Dendritic cell treated with granulocyte-macrophage colony-stimulating factor and Interleukin-4, amounts not matched to agents 40 ng/mL and 50 ng/mL, for 4 days (primary cell): Measurements from ENCODE around the gene RARB.

ENCODE experiments used
- H3K27ac Mint-ChIP-seq: one replicate; pipeline ENCODE4 v1.8.0; 2022; ENCODE audit warnings: mild to moderate bottlenecking, mixed read lengths
- H3K27me3 Mint-ChIP-seq: one replicate; pipeline ENCODE4 v1.8.0; 2022; ENCODE audit warnings: mild to moderate bottlenecking, mixed read lengths
- H3K36me3 Mint-ChIP-seq: one replicate; pipeline ENCODE4 v1.8.0; 2022; ENCODE audit warnings: low read depth, mixed read lengths
- H3K4me1 Mint-ChIP-seq: one replicate; pipeline ENCODE4 v1.8.0; 2022; ENCODE audit warnings: low read depth, mixed read lengths
- H3K4me3 Mint-ChIP-seq: one replicate; pipeline ENCODE4 v1.8.0; 2022; ENCODE audit warnings: mild to moderate bottlenecking, moderate library complexity, mixed read lengths
- H3K9me3 Mint-ChIP-seq: one replicate; pipeline ENCODE4 v1.8.0; 2022; ENCODE audit warnings: mixed read lengths
- intact Hi-C: fragments of 100-400 bp; cut with micrococcal nuclease; formaldehyde crosslinking; loops from one replicate; pipeline ENCODE4 v1.15.0; 2022

RARB gene

GRCh38 chr3:25479727-25480010, 51.6 kb downstream of the RARB start:
- H3K27me3 Mint-ChIP-seq = no peaks in the 10 kb centered on the region
- intact Hi-C loops = no loop called here
- H3K27ac Mint-ChIP-seq = no peak overlapping the region
- no peaks in the 10 kb centered on the region for H3K36me3 Mint-ChIP-seq
- H3K4me1 Mint-ChIP-seq = no peaks in the 10 kb centered on the region
- H3K4me3 Mint-ChIP-seq = no peak overlapping the region
- no peaks in the 10 kb centered on the region for H3K9me3 Mint-ChIP-seq

GRCh38 chr3:25480811-25481210, 52.7 kb downstream of the RARB start:
- no peaks in the 10 kb centered on the region for H3K4me1 Mint-ChIP-seq
- intact Hi-C loops = no loop called here
- no peaks in the 10 kb centered on the region for H3K36me3 Mint-ChIP-seq
- no peak overlapping the region for H3K4me3 Mint-ChIP-seq
- no peaks in the 10 kb centered on the region for H3K27me3 Mint-ChIP-seq
- no peaks in the 10 kb centered on the region for H3K9me3 Mint-ChIP-seq
- no peak overlapping the region for H3K27ac Mint-ChIP-seq

- H3K9me3 Mint-ChIP-seq = no peaks in the 10 kb centered on the region
- no peak overlapping the region for H3K27ac Mint-ChIP-seq
- no peaks in the 10 kb centered on the region for H3K4me1 Mint-ChIP-seq
- intact Hi-C loops = no loop called here
- H3K27me3 Mint-ChIP-seq = no peaks in the 10 kb centered on the region
- no peak overlapping the region for H3K4me3 Mint-ChIP-seq
- H3K36me3 Mint-ChIP-seq = no peaks in the 10 kb centered on the region
Observed at GRCh38 chr3:25481386-25481785, 53.3 kb downstream of the RARB start.

GRCh38 chr3:25483456-25483855, 55.4 kb downstream of the RARB start:
- no peaks in the 10 kb centered on the region for H3K27me3 Mint-ChIP-seq
- intact Hi-C loops = no loop called here
- H3K27ac Mint-ChIP-seq = no peak overlapping the region
- no peaks in the 10 kb centered on the region for H3K9me3 Mint-ChIP-seq
- no peaks in the 10 kb centered on the region for H3K36me3 Mint-ChIP-seq
- no peaks in the 10 kb centered on the region for H3K4me1 Mint-ChIP-seq
- H3K4me3 Mint-ChIP-seq = no peak overlapping the region

GRCh38 chr3:25485673-25486072, 57.6 kb downstream of the RARB start:
- Mint-ChIP-seq H3K36me3 (no peaks in the 10 kb centered on the region), H3K27me3 (no peaks in the 10 kb centered on the region), H3K27ac (no peak overlapping the region), H3K9me3 (no peaks in the 10 kb centered on the region), H3K4me1 (no peaks in the 10 kb centered on the region), H3K4me3 (no peak overlapping the region)
- intact Hi-C loops = no loop called here

- no peaks in the 10 kb centered on the region for H3K27me3 Mint-ChIP-seq
- H3K9me3 Mint-ChIP-seq = no peaks in the 10 kb centered on the region
- H3K4me3 Mint-ChIP-seq = no peak overlapping the region
- no peaks in the 10 kb centered on the region for H3K36me3 Mint-ChIP-seq
- no peak overlapping the region for H3K27ac Mint-ChIP-seq
- no peaks in the 10 kb centered on the region for H3K4me1 Mint-ChIP-seq
- intact Hi-C loops = no loop called here
Observed at GRCh38 chr3:25486932-25487331, 58.9 kb downstream of the RARB start.

- H3K4me1 Mint-ChIP-seq = no peaks in the 10 kb centered on the region
- no peaks in the 10 kb centered on the region for H3K27me3 Mint-ChIP-seq
- no peaks in the 10 kb centered on the region for H3K36me3 Mint-ChIP-seq
Observed at GRCh38 chr3:25489858-25490593, 62.0 kb downstream of the RARB start.

DNA sequence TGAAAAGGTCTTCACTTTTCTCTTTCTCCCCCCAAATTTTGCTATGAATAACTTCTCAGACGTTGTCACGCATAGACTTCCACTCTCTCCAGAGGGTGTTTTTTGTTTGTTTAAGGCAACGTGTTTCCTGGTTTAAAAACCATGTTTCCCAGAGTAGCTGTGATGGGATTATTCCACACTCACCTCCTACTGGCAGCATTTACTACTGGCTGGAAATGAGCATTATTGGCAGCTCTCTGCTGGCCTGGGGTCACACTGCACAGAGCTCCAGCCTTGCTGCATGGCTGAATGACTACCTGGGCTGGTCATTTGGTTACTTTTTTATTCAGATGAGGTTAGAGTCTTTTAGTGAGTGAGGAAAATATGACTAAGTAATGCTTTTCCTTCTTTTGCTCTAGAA, 65.2 kb downstream of the RARB start:
- H3K4me1 Mint-ChIP-seq = no peaks in the 10 kb centered on the region
- H3K36me3 Mint-ChIP-seq = no peaks in the 10 kb centered on the region
- H3K4me3 Mint-ChIP-seq = no peak overlapping the region
- no peaks in the 10 kb centered on the region for H3K27me3 Mint-ChIP-seq
- intact Hi-C loops = no loop called here
- H3K27ac Mint-ChIP-seq = no peak overlapping the region
- H3K9me3 Mint-ChIP-seq = peaks cover 41% of the 10 kb centered on the region

More at GRCh38 chr3:25489858-25490593, 62.0 kb downstream of the RARB start:
- intact Hi-C loops = no loop called here
- Mint-ChIP-seq H3K4me3 (no peak overlapping the region), H3K9me3 (peaks cover 25% of the 10 kb centered on the region), H3K27ac (no peak overlapping the region)

DNA sequence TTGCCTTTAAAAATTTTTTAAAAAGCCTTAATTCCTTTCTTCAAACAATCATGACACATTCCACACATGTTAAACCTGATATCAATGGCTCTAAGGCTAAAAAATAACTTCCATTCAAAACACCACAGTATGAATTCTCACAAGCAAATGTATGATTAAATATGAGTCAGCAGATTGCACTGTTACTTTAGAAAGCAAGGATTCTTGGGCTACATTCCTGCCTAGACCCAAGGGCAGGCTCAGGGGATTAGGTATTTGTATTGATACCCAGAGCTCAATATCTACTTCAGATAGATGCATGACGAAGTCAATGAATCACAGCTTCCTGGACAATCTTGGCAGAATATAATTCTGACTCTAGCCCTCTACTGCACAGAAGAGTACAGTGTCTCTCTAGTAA, 65.7 kb downstream of the RARB start:
- intact Hi-C loops = no loop called here
- H3K9me3 Mint-ChIP-seq = peaks cover 41% of the 10 kb centered on the region
- H3K36me3 Mint-ChIP-seq = no peaks in the 10 kb centered on the region
- H3K4me3 Mint-ChIP-seq = no peak overlapping the region
- no peaks in the 10 kb centered on the region for H3K27me3 Mint-ChIP-seq
- H3K27ac Mint-ChIP-seq = no peak overlapping the region
- no peaks in the 10 kb centered on the region for H3K4me1 Mint-ChIP-seq

GRCh38 chr3:25495304-25495703, 67.2 kb downstream of the RARB start:
- no peak overlapping the region for H3K27ac Mint-ChIP-seq
- intact Hi-C loops = no loop called here
- no peaks in the 10 kb centered on the region for H3K4me1 Mint-ChIP-seq
- peaks cover 1% of the 10 kb centered on the region for H3K27me3 Mint-ChIP-seq
- H3K36me3 Mint-ChIP-seq = no peaks in the 10 kb centered on the region
- peaks cover 41% of the 10 kb centered on the region for H3K9me3 Mint-ChIP-seq
- no peak overlapping the region for H3K4me3 Mint-ChIP-seq

- Mint-ChIP-seq H3K36me3 (no peaks in the 10 kb centered on the region), H3K27me3 (peaks cover 1% of the 10 kb centered on the region), H3K9me3 (peaks cover 41% of the 10 kb centered on the region), H3K4me3 (no peak overlapping the region), H3K4me1 (no peaks in the 10 kb centered on the region), H3K27ac (no peak overlapping the region)
- intact Hi-C loops = no loop called here
Observed at GRCh38 chr3:25495726-25496253, 67.7 kb downstream of the RARB start.

GRCh38 chr3:25497096-25497495, 69.0 kb downstream of the RARB start:
- Mint-ChIP-seq H3K4me1 (no peaks in the 10 kb centered on the region), H3K27ac (no peak overlapping the region), H3K36me3 (no peaks in the 10 kb centered on the region), H3K27me3 (peaks cover 1% of the 10 kb centered on the region), H3K4me3 (no peak overlapping the region), H3K9me3 (peaks cover 41% of the 10 kb centered on the region)
- intact Hi-C loops = no loop called here

DNA sequence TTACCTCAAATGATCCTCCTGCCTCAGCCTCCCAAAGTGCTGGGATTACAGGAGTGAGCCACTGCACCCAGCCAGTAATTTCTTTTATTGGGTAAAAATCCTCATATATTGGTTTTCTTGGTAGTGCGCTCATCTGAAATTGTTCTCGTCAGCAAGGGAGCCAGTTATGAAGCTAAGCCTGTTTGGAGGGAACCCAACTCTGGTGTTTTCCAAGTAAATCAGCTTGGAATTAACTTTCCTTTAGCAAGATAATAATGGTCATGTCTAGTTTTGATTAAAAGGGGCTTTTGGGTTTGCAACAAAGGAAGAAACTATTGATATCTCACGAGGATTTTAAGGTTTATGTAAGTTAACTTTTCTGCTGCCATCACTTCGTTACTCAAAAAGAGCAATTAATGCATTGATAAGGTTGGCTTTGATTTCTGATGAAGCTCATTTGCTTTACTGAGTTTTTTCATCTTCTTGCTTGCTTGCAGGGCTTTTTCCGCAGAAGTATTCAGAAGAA, 72.7 kb downstream of the RARB start:
- peaks cover 11% of the 10 kb centered on the region for H3K9me3 Mint-ChIP-seq

GRCh38 chr3:25502233-25502632, 74.2 kb downstream of the RARB start:
- H3K27ac Mint-ChIP-seq = no peak overlapping the region
- H3K4me1 Mint-ChIP-seq = no peaks in the 10 kb centered on the region
- H3K9me3 Mint-ChIP-seq = peaks cover 8% of the 10 kb centered on the region
- H3K27me3 Mint-ChIP-seq = peaks cover 1% of the 10 kb centered on the region
- no peak overlapping the region for H3K4me3 Mint-ChIP-seq
- intact Hi-C loops = no loop called here
- H3K36me3 Mint-ChIP-seq = no peaks in the 10 kb centered on the region

More for the DNA sequence above, 72.7 kb downstream of the RARB start:
- no peak overlapping the region for H3K27ac Mint-ChIP-seq
- H3K4me1 Mint-ChIP-seq = no peaks in the 10 kb centered on the region
- H3K4me3 Mint-ChIP-seq = no peak overlapping the region
- H3K27me3 Mint-ChIP-seq = peaks cover 1% of the 10 kb centered on the region
- H3K36me3 Mint-ChIP-seq = no peaks in the 10 kb centered on the region
- intact Hi-C loops = no loop called here

GRCh38 chr3:25503898-25504301, 75.8 kb downstream of the RARB start:
- H3K9me3 Mint-ChIP-seq = no peaks in the 10 kb centered on the region
- peaks cover 1% of the 10 kb centered on the region for H3K27me3 Mint-ChIP-seq
- no peak overlapping the region for H3K27ac Mint-ChIP-seq
- H3K4me3 Mint-ChIP-seq = no peak overlapping the region
- no peaks in the 10 kb centered on the region for H3K36me3 Mint-ChIP-seq
- intact Hi-C loops = no loop called here
- H3K4me1 Mint-ChIP-seq = no peaks in the 10 kb centered on the region
